ENCODE measurements around the gene DQX1.

- TF ChIP-seq TCF4 (CRISPR knock-in tag; IDR thresholded peaks at IDR 0.05; ENCODE audit: borderline replicate concordance), result no peak
- no peak for TF ChIP-seq ZFP30 (CRISPR knock-in tag; IDR thresholded peaks at IDR 0.05)
- no peak for TF ChIP-seq ESRRG (CRISPR knock-in tag; IDR thresholded peaks at IDR 0.05)
- no peak for TF ChIP-seq ZFP3 (CRISPR knock-in tag; IDR thresholded peaks at IDR 0.05)
- no peak for TF ChIP-seq SNAI2 (CRISPR knock-in tag; IDR thresholded peaks at IDR 0.05)
- no peak for TF ChIP-seq TOX (CRISPR knock-in tag; IDR thresholded peaks at IDR 0.05; ENCODE audit: borderline replicate concordance)
These were observed 14.3 kb upstream of the DQX1 start for GRCh38 chr2:74540291-74540690.

All from SK-N-SH treated with all-trans-retinoic acid at 6 μM for 48 hours (cell line).